ENCODE results near the gene EYA4.

GRCh38 chr6:133380047-133380446 is 138.9 kb downstream of the EYA4 start:
- no peak for TF ChIP-seq CTCF (IDR thresholded peaks at IDR 0.05)
- TF ChIP-seq POLR2AphosphoS5 (IDR thresholded peaks at IDR 0.05; ENCODE audit: low read depth, low read length), result no peak
- no peak for TF ChIP-seq YY1 (IDR thresholded peaks at IDR 0.05; ENCODE audit: low read depth)
- TF ChIP-seq GATA2 (CRISPR knock-in tag; IDR thresholded peaks at IDR 0.05), result no peak
- no peak for TF ChIP-seq FOXM1 (IDR thresholded peaks at IDR 0.05; ENCODE audit: low read depth)
- no peak for TF ChIP-seq EP300 (IDR thresholded peaks at IDR 0.05; ENCODE audit: borderline replicate concordance in 1 of 2, low read depth in 1 of 2, low read length in 1 of 2)
- no peak for TF ChIP-seq SMC3 (IDR thresholded peaks at IDR 0.05; ENCODE audit: low read depth, low read length)
- no peak for TF ChIP-seq TAF1 (IDR thresholded peaks at IDR 0.05; ENCODE audit: borderline replicate concordance, low read depth, low read length)
- TF ChIP-seq MEF2A (IDR thresholded peaks at IDR 0.05; ENCODE audit: borderline replicate concordance, low read depth), result no peak
- TF ChIP-seq EZH2phosphoT487 (IDR thresholded peaks at IDR 0.05; ENCODE audit: borderline replicate concordance, low read depth), result no peak
- no peak for TF ChIP-seq CHD2 (IDR thresholded peaks at IDR 0.05; ENCODE audit: low read length, partially characterized antibody)
- TF ChIP-seq REST (IDR thresholded peaks at IDR 0.05; ENCODE audit: low read depth, low read length), result no peak
